ENCODE results near the gene TRIM31. TPM values are rescaled to one million over a fixed set of nuclear protein-coding genes. Genes with fewer than 3 reads are reported as not detected.

TRIM31 gene
- total RNA-seq, 4 donors from 2014 or later, result not detected

DNA sequence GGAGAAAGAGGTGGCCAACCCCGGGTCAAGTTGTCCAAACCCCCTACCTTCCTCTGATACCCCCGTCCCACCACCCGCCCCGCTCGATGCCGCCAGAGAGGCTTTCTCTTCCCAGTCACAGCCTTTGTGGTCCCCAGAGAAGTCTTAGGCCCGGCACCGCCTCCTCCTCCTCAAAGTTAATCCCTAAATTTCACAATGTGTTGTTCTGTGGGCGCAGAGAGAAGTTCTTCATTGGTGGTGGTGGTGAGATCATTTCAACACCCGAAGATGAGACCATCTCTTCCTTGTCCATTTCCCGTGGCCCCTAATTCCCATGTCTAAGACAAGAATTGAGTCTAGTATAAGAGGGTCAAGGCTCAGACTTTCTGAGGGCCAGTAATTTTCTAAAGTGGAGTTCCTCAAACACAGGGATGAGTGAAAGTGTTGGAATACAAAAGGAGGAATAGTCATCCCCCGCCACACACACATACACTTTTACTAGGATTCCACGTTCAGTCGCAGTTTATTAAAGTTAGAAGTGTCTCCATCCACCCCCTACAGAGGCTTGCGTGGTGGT, 10.4 kb downstream of the TRIM31 start:
- DNase-seq, result peak in 1 of 2 donors; percentile 48
- no peaks in the 10 kb centered on the region for H3K9me3 ChIP-seq
- H3K36me3 ChIP-seq, result no peaks in the 10 kb centered on the region
- TF ChIP-seq, protein P1, sequence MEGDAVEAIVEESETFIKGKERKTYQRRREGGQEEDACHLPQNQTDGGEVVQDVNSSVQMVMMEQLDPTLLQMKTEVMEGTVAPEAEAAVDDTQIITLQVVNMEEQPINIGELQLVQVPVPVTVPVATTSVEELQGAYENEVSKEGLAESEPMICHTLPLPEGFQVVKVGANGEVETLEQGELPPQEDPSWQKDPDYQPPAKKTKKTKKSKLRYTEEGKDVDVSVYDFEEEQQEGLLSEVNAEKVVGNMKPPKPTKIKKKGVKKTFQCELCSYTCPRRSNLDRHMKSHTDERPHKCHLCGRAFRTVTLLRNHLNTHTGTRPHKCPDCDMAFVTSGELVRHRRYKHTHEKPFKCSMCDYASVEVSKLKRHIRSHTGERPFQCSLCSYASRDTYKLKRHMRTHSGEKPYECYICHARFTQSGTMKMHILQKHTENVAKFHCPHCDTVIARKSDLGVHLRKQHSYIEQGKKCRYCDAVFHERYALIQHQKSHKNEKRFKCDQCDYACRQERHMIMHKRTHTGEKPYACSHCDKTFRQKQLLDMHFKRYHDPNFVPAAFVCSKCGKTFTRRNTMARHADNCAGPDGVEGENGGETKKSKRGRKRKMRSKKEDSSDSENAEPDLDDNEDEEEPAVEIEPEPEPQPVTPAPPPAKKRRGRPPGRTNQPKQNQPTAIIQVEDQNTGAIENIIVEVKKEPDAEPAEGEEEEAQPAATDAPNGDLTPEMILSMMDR (IDR thresholded peaks at IDR 0.05), result no peak
- no peak for TF ChIP-seq POLR2A (IDR thresholded peaks at IDR 0.05)
- intact Hi-C loops (cut with DNase I; ENCODE audit: low total_unique reads), result no loop called here
- H3K27ac ChIP-seq, result peak overlapping the region; percentile 58 to 75
- peak overlapping the region; percentile 24 to 31 for H3K4me3 ChIP-seq
- peaks cover 0 to 23% of the 10 kb centered on the region in 2 donors for H3K27me3 ChIP-seq
- peaks cover 0 to 11% of the 10 kb centered on the region in 2 donors for H3K4me1 ChIP-seq

DNA sequence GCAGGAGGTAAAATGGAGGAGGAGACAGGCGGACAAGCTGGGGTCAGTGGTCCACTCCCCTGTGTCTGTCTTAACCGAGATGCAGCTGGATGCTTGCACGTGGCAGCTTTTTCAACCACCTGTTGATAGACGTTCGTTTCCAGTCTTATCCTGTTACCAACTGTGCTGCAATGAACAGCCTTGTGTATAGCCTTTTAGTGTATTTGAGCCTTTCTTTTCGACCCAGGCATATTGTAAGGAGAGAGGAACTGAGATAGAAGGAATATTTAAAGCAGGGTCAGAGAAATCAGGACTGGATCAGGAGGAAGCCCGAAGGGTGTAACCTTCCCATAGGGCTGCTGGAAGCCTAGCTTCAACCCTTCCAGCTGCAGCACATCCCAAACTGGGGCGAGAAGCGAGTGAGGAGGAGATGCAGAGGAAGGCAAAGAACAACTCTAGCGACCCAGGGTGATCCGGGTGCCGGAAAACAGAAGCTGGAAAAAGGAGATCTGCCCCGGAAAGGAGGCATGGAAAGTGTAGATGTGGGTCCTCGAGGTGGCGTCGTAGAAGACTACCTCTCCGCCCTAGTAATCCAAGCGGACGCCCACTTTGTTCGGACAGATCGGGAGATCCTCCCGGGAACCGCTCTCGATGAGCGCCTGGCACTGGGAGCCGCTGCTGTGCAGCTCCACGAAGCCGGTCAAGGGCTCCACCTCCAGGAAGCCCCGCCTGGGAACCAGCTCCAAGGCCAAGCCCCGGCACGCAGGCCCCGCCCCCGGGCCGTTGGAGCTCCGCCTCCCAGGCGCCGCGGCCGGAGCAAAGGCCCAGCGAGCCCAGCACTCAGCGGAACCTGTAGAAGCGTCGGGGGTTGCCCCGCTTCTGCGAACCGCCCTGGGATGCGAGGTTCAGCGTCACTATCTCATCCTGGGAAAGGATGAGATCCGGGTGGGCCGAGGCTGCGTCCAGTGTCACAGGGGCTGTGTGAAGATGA, 11.2 kb downstream of the TRIM31 start:
- intact Hi-C loops (cut with DNase I; ENCODE audit: low total_unique reads), result no loop called here
- Histone ChIP-seq H3K36me3 (no peaks in the 10 kb centered on the region), H3K27ac (peak overlapping the region; percentile 58 to 75)

DNA sequence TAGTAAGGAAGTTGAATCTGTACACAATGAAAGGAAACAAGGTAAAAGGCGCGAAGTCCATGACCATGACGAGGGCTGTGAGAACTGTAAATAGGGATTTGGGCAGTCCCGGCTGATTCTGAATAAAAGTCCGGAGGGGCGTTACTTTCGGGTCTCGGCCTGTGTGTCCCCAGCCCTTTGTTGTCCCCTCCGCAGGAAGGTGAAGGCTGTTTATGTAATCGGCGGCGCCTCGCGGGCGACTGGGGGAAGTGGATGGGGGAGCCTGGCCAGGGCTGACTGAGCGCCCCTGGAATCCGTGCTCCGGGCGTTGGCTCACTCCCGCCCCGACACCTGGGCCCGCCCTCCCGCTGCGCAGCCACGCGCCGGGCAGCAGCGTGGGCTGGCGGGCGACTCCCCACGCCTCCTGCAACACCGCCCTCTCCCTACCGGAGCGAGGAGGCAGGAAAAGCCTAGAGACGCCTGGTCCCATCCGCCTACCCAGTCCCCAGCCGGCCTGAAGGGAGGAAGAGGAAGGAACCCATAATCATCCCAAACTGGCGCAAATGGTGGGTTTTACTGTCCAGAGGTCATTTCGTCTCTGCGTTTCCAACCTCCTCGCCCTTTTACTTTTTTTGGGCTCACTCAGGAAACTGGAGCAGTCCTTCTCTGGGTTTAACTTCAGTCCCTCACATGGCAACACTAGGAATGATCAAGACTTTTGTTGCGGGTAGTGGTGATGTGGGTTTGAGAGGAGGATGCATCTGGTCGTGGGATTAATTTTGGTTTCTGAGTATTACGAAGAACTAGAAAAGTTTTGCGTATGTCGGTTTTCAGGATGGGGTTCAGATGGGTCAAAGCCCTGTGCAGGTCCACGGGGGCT, 12.1 kb downstream of the TRIM31 start:
- intact Hi-C loops (cut with DNase I; ENCODE audit: low total_unique reads), result no loop called here
- peak in 1 of 2 donors; percentile 25 for DNase-seq
- Histone ChIP-seq H3K27ac (peak overlapping the region in 1 of 2 donors; percentile 75), H3K4me3 (peak overlapping the region; percentile 10 to 31), H3K9me3 (no peaks in the 10 kb centered on the region), H3K4me1 (peaks cover 0 to 11% of the 10 kb centered on the region in 2 donors), H3K27me3 (peaks cover 0 to 23% of the 10 kb centered on the region in 2 donors), H3K36me3 (no peaks in the 10 kb centered on the region)
- TF ChIP-seq, protein P1 (IDR thresholded peaks at IDR 0.05), result peak in 1 of 4 experiments; percentile 13
- TF ChIP-seq POLR2A (IDR thresholded peaks at IDR 0.05), result no peak

More for the DNA sequence above, 11.2 kb downstream of the TRIM31 start:
- TF ChIP-seq, protein P1 (IDR thresholded peaks at IDR 0.05), result peak in 2 of 4 experiments; percentile 1 to 11
- peak; percentile 63 to 72 for TF ChIP-seq POLR2A (IDR thresholded peaks at IDR 0.05)
- peak; percentile 86 to 90 for DNase-seq
- Histone ChIP-seq H3K27me3 (peaks cover 0 to 23% of the 10 kb centered on the region in 2 donors), H3K9me3 (no peaks in the 10 kb centered on the region), H3K4me3 (peak overlapping the region; percentile 24 to 31), H3K4me1 (peaks cover 0 to 11% of the 10 kb centered on the region in 2 donors)

DNA sequence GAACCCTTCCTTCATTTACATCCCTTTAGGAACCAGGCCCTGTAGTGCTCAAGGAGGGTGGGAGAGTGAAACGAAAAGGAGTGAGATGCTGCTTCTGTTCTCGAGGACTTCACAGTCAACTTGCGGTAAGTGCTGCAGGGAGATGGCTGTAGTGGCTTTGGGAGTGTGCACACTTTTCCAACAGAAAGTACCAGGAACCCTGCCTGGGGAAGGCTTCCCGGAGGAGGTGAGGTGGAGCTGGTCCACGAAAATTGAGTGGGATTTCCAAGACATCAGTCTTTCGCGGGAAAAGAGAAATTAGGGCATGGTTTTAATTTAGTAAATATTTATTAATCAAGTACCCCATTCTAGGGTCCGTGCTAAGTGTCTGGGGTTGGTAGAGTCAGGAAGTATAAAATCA, 12.7 kb downstream of the TRIM31 start:
- peak overlapping the region in 1 of 2 donors; percentile 75 for H3K27ac ChIP-seq

More for the DNA sequence above, 12.7 kb downstream of the TRIM31 start:
- no peak for DNase-seq
- H3K4me3 ChIP-seq, result no peak overlapping the region
- peaks cover 0 to 23% of the 10 kb centered on the region in 2 donors for H3K27me3 ChIP-seq
- TF ChIP-seq, protein P1 (IDR thresholded peaks at IDR 0.05), result no peak
- no peak for TF ChIP-seq POLR2A (IDR thresholded peaks at IDR 0.05)
- intact Hi-C loops (cut with DNase I; ENCODE audit: low total_unique reads), result no loop called here
- H3K4me1 ChIP-seq, result peaks cover 0 to 11% of the 10 kb centered on the region in 2 donors
- no peaks in the 10 kb centered on the region for H3K36me3 ChIP-seq
- no peaks in the 10 kb centered on the region for H3K9me3 ChIP-seq

All from uterus (tissue), 4 donors.